AG04450 (cell line): ENCODE results near the gene BRCA1. TPM values are rescaled to one million over a fixed set of nuclear protein-coding genes. Genes with fewer than 3 reads are reported as not detected.
A peak's percentile ranks its signal among the peaks of the same experiment; 100 is the strongest.
"Not testable (repeated sequence)": the region's sequence is repeated elsewhere in the genome, so short reads cannot be mapped to it uniquely, and the experiment has no call there.

ENCODE experiments used
- CTCF ChIA-PET: fragments of 300-600, 350-600 bp; formaldehyde crosslinking; extraction: SDS; loops from one replicate; lab custom pipeline; 2022; ENCODE audit warnings: antibody characterized with exemption, inconsistent platforms; lab: Charles Lee
- POLR2A ChIA-PET: fragments of 350-600 bp; formaldehyde crosslinking; extraction: SDS; loops from one replicate; lab custom pipeline; 2021; ENCODE audit warnings: antibody characterized with exemption, inconsistent platforms; lab: Yijun Ruan, JAX
- DNase-seq: peaks from one replicate; pipeline ENCODE4 v3.0.0-alpha.2; 2011; ENCODE audit warnings: low read depth, low spot score
- H3K27ac ChIP-seq: one replicate; pipeline ENCODE4 v1.5.1; 2012; ENCODE audit warnings: low read depth, low read length, control low read depth
- H3K27me3 ChIP-seq: one replicate; pipeline ENCODE4 v1.6.0; 2012; ENCODE audit warnings: low read length; ENCODE audit not compliant: control insufficient read depth, insufficient read depth
- H3K4me3 ChIP-seq: 2 replicates; pipeline ENCODE4 v1.5.1; 2011; ENCODE audit warnings: mild to moderate bottlenecking, low read depth, low read length, control low read depth
- H3K9me3 ChIP-seq: 2 replicates; pipeline ENCODE4 v1.5.1; 2012; ENCODE audit warnings: low read length; ENCODE audit not compliant: control insufficient read depth, insufficient read depth
- polyA plus RNA-seq: library from polyadenylated mRNA; depleted of rRNA; stranded (reverse); fragments of >200 nt; gene quantifications from 2 replicates; pipeline ENCODE4 v1.2.3, GENCODE V29; 2011
- TF ChIP-seq, protein P1 (sequence below): IDR thresholded peaks from 2 replicates; pipeline ENCODE4 v1.5.1; 2011; ENCODE audit warnings: low read depth, low read length, control low read depth, inconsistent platforms

BRCA1 gene
- polyA plus RNA-seq, 1 experiment, result 8.1 TPM

GRCh38 chr17:43170140-43170765 lies 45.1 kb upstream of the BRCA1 start:
- CTCF ChIA-PET, result interaction anchor here (2.8 kb wide), 1 partner anchor 146 kb away, joined by 9 read pairs; the partner anchor contains the start of gene RND2
- TF ChIP-seq, protein P1, sequence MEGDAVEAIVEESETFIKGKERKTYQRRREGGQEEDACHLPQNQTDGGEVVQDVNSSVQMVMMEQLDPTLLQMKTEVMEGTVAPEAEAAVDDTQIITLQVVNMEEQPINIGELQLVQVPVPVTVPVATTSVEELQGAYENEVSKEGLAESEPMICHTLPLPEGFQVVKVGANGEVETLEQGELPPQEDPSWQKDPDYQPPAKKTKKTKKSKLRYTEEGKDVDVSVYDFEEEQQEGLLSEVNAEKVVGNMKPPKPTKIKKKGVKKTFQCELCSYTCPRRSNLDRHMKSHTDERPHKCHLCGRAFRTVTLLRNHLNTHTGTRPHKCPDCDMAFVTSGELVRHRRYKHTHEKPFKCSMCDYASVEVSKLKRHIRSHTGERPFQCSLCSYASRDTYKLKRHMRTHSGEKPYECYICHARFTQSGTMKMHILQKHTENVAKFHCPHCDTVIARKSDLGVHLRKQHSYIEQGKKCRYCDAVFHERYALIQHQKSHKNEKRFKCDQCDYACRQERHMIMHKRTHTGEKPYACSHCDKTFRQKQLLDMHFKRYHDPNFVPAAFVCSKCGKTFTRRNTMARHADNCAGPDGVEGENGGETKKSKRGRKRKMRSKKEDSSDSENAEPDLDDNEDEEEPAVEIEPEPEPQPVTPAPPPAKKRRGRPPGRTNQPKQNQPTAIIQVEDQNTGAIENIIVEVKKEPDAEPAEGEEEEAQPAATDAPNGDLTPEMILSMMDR, result no peak
- H3K27me3 ChIP-seq, result no peaks in the 10 kb centered on the region
- H3K27ac ChIP-seq, result peak overlapping the region; percentile 91
- H3K9me3 ChIP-seq, result peaks cover 4% of the 10 kb centered on the region
- POLR2A ChIA-PET, result interaction anchor here (0.9 to 1.5 kb wide), 4 partner anchors 8 to 146 kb away, joined by 3 to 5 read pairs (median 4); no protein-coding TSS in a partner anchor
- DNase-seq, result peak; percentile 74
- peak overlapping the region; percentile 80 for H3K4me3 ChIP-seq

DNA sequence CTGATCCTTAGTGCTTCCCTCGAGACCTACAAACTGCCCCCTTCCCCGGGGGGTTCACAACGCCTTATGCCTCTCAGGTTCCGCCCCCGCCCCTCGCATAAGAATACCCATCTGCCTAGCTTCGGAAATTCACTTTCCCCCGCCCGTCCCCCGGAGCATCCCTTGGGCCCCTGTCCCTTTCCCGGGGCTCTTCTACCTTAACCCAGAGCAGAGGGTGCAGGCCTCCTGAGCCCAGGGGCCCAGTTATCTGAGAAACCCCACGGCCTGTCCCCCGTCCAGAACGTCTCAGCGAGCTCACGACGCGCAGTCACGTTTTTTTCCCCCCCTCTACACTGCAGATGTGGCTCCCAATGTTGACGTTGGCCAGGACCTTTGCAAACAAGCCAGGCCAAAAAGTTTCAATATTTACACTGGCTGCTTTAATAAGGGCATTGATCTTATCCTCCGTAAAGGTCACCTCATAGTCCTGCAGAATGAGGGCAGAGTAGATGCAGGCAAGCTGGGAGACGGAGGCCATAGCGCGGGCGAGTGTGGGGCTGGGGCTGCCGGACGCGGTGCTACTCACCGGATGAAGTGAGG lies 44.5 kb upstream of the BRCA1 start:
- TF ChIP-seq, protein P1, result no peak
- peak overlapping the region; percentile 91 for H3K27ac ChIP-seq
- ChIA-PET CTCF (interaction anchor here (2.8 kb wide), 1 partner anchor 145 kb away, joined by 9 read pairs; the partner anchor contains the start of gene RND2), POLR2A (interaction anchor here (0.9 to 1.5 kb wide), 4 partner anchors 8 to 146 kb away, joined by 3 to 5 read pairs (median 4); no protein-coding TSS in a partner anchor)
- peaks cover under 1% of the 10 kb centered on the region for H3K9me3 ChIP-seq
- no peak for DNase-seq
- peak overlapping the region; percentile 80 for H3K4me3 ChIP-seq
- H3K27me3 ChIP-seq, result no peaks in the 10 kb centered on the region

DNA sequence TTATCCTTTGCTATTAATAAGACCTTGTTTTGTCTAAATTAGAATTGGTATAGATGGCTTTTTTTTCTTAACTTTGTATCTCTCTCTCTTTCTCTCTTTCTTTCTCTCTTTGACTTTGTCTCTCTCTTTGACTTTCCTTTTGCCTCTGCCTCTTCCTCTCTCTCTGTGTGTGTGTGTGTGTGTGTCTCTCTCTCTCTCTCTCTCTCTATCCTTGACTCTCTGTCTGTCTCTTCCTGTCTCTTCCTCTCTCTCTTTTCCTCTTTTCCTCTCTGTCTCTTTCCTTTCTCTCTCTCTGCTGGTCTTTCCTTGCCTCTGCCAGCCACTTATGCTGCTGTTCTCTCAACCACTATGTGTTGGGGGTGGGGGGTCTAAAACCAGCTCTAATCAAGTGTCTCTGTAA lies 40.8 kb upstream of the BRCA1 start:
- DNase-seq, POLR2A ChIA-PET, H3K27me3 ChIP-seq, H3K4me3 ChIP-seq, H3K27ac ChIP-seq, CTCF ChIA-PET, H3K9me3 ChIP-seq: not testable (repeated sequence)

- DNase-seq, H3K9me3 ChIP-seq, CTCF ChIA-PET, H3K27me3 ChIP-seq, POLR2A ChIA-PET, H3K27ac ChIP-seq, H3K4me3 ChIP-seq: not testable (repeated sequence)
Observed at GRCh38 chr17:43159957-43160356, 34.8 kb upstream of the BRCA1 start.

- H3K4me3 ChIP-seq, H3K27me3 ChIP-seq, DNase-seq, POLR2A ChIA-PET, H3K9me3 ChIP-seq, CTCF ChIA-PET, H3K27ac ChIP-seq: not testable (repeated sequence)
Observed at GRCh38 chr17:43159232-43159631, 34.1 kb upstream of the BRCA1 start.

- H3K27ac ChIP-seq, result no peak overlapping the region
- ChIA-PET POLR2A (no interaction called here), CTCF (no interaction called here)
- H3K4me3 ChIP-seq, result no peak overlapping the region
- DNase-seq, result no peak
- TF ChIP-seq, protein P1, result no peak
- H3K27me3 ChIP-seq, result no peaks in the 10 kb centered on the region
- no peaks in the 10 kb centered on the region; the same call in 1 of the 2 replicates for H3K9me3 ChIP-seq
Observed at GRCh38 chr17:43155666-43156065, 30.5 kb upstream of the BRCA1 start.

DNA sequence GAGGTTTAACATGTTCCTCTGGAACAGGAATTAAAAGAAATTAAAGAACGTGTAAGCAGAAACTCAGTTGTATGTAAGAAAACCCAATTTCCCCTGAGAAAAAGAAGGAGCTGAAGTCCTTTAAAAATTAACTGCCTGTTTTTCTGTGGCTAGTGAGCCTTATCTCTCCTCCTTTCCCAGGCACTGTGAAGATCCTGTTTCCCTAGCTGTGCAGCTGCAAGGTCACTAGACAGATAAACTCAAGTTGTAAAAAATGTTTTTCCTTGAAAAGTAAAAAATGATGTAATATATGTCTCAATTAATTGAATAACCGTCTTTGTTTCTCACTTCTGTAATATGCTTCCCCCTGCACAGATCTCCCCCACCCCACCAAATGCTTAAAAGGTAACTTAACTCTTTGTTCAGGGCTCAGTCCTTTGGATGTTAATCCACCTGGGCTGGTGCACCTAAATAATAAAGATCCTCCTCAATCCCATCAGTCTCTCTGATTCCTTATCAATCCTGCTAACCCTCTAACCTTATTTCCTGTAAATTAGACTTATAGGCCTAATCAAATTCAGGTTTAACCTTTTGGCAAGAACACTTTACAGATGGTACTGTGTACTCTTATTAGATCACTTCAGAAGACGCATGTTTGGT lies 28.2 kb upstream of the BRCA1 start:
- CTCF ChIA-PET, H3K9me3 ChIP-seq, POLR2A ChIA-PET, DNase-seq, H3K4me3 ChIP-seq, H3K27ac ChIP-seq, H3K27me3 ChIP-seq: not testable (repeated sequence)
